ENCODE data around the gene ARL15. TPM values are rescaled to one million over a fixed set of nuclear protein-coding genes. Genes with fewer than 3 reads are reported as not detected.

ARL15 gene
- total RNA-seq, 1 donor from 2014 or later = 102 TPM

GRCh38 chr5:54087436-54087835 is 222.9 kb downstream of the ARL15 start:
- H3K4me3 Mint-ChIP-seq (ENCODE audit: unreplicated experiment) = no peak overlapping the region
- H3K4me1 Mint-ChIP-seq (ENCODE audit: unreplicated experiment) = peaks cover 12% of the 10 kb centered on the region
- DNase-seq (ENCODE audit: low spot score) = no peak
- H3K27ac Mint-ChIP-seq (ENCODE audit: unreplicated experiment) = no peak overlapping the region
- peaks cover 2% of the 10 kb centered on the region for H3K27me3 Mint-ChIP-seq (ENCODE audit: unreplicated experiment)
- H3K36me3 Mint-ChIP-seq (ENCODE audit: low read depth, unreplicated experiment) = peaks cover 3% of the 10 kb centered on the region
- no peak for TF ChIP-seq CTCF (IDR thresholded peaks at IDR 0.05; ENCODE audit: unreplicated experiment)
- no peaks in the 10 kb centered on the region for H3K9me3 Mint-ChIP-seq (ENCODE audit: unreplicated experiment)

GRCh38 chr5:54086191-54086590 is 224.2 kb downstream of the ARL15 start:
- no peak for TF ChIP-seq CTCF (IDR thresholded peaks at IDR 0.05; ENCODE audit: unreplicated experiment)
- H3K4me3 Mint-ChIP-seq (ENCODE audit: unreplicated experiment) = no peak overlapping the region
- peaks cover 9% of the 10 kb centered on the region for H3K36me3 Mint-ChIP-seq (ENCODE audit: low read depth, unreplicated experiment)
- H3K27me3 Mint-ChIP-seq (ENCODE audit: unreplicated experiment) = peaks cover 2% of the 10 kb centered on the region
- no peaks in the 10 kb centered on the region for H3K9me3 Mint-ChIP-seq (ENCODE audit: unreplicated experiment)
- no peak overlapping the region for H3K27ac Mint-ChIP-seq (ENCODE audit: unreplicated experiment)
- DNase-seq (ENCODE audit: low spot score) = no peak
- peaks cover 17% of the 10 kb centered on the region for H3K4me1 Mint-ChIP-seq (ENCODE audit: unreplicated experiment)

GRCh38 chr5:54084696-54085095 is 225.7 kb downstream of the ARL15 start:
- DNase-seq (ENCODE audit: low spot score) = no peak
- H3K36me3 Mint-ChIP-seq (ENCODE audit: low read depth, unreplicated experiment) = peaks cover 6% of the 10 kb centered on the region
- no peaks in the 10 kb centered on the region for H3K9me3 Mint-ChIP-seq (ENCODE audit: unreplicated experiment)
- no peaks in the 10 kb centered on the region for H3K27me3 Mint-ChIP-seq (ENCODE audit: unreplicated experiment)
- peaks cover 17% of the 10 kb centered on the region for H3K4me1 Mint-ChIP-seq (ENCODE audit: unreplicated experiment)
- no peak for TF ChIP-seq CTCF (IDR thresholded peaks at IDR 0.05; ENCODE audit: unreplicated experiment)
- H3K27ac Mint-ChIP-seq (ENCODE audit: unreplicated experiment) = no peak overlapping the region
- H3K4me3 Mint-ChIP-seq (ENCODE audit: unreplicated experiment) = no peak overlapping the region

- no peak for TF ChIP-seq CTCF (IDR thresholded peaks at IDR 0.05; ENCODE audit: unreplicated experiment)
- Mint-ChIP-seq H3K4me3 (ENCODE audit: unreplicated experiment) (no peak overlapping the region), H3K9me3 (ENCODE audit: unreplicated experiment) (no peaks in the 10 kb centered on the region), H3K4me1 (ENCODE audit: unreplicated experiment) (peaks cover 17% of the 10 kb centered on the region), H3K36me3 (ENCODE audit: low read depth, unreplicated experiment) (peaks cover 6% of the 10 kb centered on the region), H3K27me3 (ENCODE audit: unreplicated experiment) (no peaks in the 10 kb centered on the region), H3K27ac (ENCODE audit: unreplicated experiment) (no peak overlapping the region)
- DNase-seq (ENCODE audit: low spot score) = no peak
These were observed 226.5 kb downstream of the ARL15 start for GRCh38 chr5:54083851-54084250.

- no peaks in the 10 kb centered on the region for H3K9me3 Mint-ChIP-seq (ENCODE audit: unreplicated experiment)
- H3K4me3 Mint-ChIP-seq (ENCODE audit: unreplicated experiment) = no peak overlapping the region
- no peaks in the 10 kb centered on the region for H3K27me3 Mint-ChIP-seq (ENCODE audit: unreplicated experiment)
- H3K36me3 Mint-ChIP-seq (ENCODE audit: low read depth, unreplicated experiment) = peaks cover 6% of the 10 kb centered on the region
- H3K4me1 Mint-ChIP-seq (ENCODE audit: unreplicated experiment) = peaks cover 17% of the 10 kb centered on the region
- no peak for DNase-seq (ENCODE audit: low spot score)
- H3K27ac Mint-ChIP-seq (ENCODE audit: unreplicated experiment) = no peak overlapping the region
- no peak for TF ChIP-seq CTCF (IDR thresholded peaks at IDR 0.05; ENCODE audit: unreplicated experiment)
These were observed 227.1 kb downstream of the ARL15 start for GRCh38 chr5:54083245-54083644.

Measured in endothelial cell (in vitro differentiated cells).